Measurements from ENCODE around the gene CMTM7.
"Not testable (repeated sequence)": the region's sequence is repeated elsewhere in the genome, so short reads cannot be mapped to it uniquely, and the experiment has no call there.

CMTM7 gene

GRCh38 chr3:32459450-32459849 is 67.8 kb downstream of the CMTM7 start:
- DNase-seq (ENCODE audit: low read depth in 2 of 2): no peak

GRCh38 chr3:32460031-32460749 is 68.5 kb downstream of the CMTM7 start:
- no peak for DNase-seq (ENCODE audit: low read depth in 2 of 2)

GRCh38 chr3:32460817-32461496 is 69.3 kb downstream of the CMTM7 start:
- not testable (repeated sequence) for DNase-seq (ENCODE audit: low read depth in 2 of 2)

GRCh38 chr3:32462191-32462986 is 70.7 kb downstream of the CMTM7 start:
- DNase-seq (ENCODE audit: low read depth in 2 of 2): not testable (repeated sequence)

GRCh38 chr3:32463415-32463814 is 71.8 kb downstream of the CMTM7 start:
- not testable (repeated sequence) for DNase-seq (ENCODE audit: low read depth in 2 of 2)

GRCh38 chr3:32464726-32465125 is 73.1 kb downstream of the CMTM7 start:
- DNase-seq (ENCODE audit: low read depth in 2 of 2): not testable (repeated sequence)

GRCh38 chr3:32466808-32467207 is 75.2 kb downstream of the CMTM7 start:
- DNase-seq (ENCODE audit: low read depth in 2 of 2): not testable (repeated sequence)

- no peak for DNase-seq (ENCODE audit: low read depth in 2 of 2)
Measured at GRCh38 chr3:32467333-32468070, 75.8 kb downstream of the CMTM7 start.

GRCh38 chr3:32469151-32469874 is 77.7 kb downstream of the CMTM7 start:
- DNase-seq (ENCODE audit: low read depth in 2 of 2): no peak

- no peak for DNase-seq (ENCODE audit: low read depth in 2 of 2)
Measured at GRCh38 chr3:32470362-32470761, 78.7 kb downstream of the CMTM7 start.

- DNase-seq (ENCODE audit: low read depth in 2 of 2): no peak
Measured at GRCh38 chr3:32471246-32471645, 79.6 kb downstream of the CMTM7 start.

- not testable (repeated sequence) for DNase-seq (ENCODE audit: low read depth in 2 of 2)
Measured at GRCh38 chr3:32472151-32472550, 80.5 kb downstream of the CMTM7 start.

GRCh38 chr3:32474201-32474600 is 82.5 kb downstream of the CMTM7 start:
- no peak for DNase-seq (ENCODE audit: low read depth in 2 of 2)

GRCh38 chr3:32480604-32481003 is 89.0 kb downstream of the CMTM7 start:
- no peak for DNase-seq (ENCODE audit: low read depth in 2 of 2)

- no peak for DNase-seq (ENCODE audit: low read depth in 2 of 2)
Measured at GRCh38 chr3:32481791-32482631, 90.4 kb downstream of the CMTM7 start.

- DNase-seq (ENCODE audit: low read depth in 2 of 2): no peak
Measured at GRCh38 chr3:32482693-32483092, 91.0 kb downstream of the CMTM7 start.

- no peak for DNase-seq (ENCODE audit: low read depth in 2 of 2)
Measured at GRCh38 chr3:32483772-32484171, 92.1 kb downstream of the CMTM7 start.

GRCh38 chr3:32484436-32484835 is 92.8 kb downstream of the CMTM7 start:
- no peak for DNase-seq (ENCODE audit: low read depth in 2 of 2)

- DNase-seq (ENCODE audit: low read depth in 2 of 2): no peak
Measured at GRCh38 chr3:32487781-32488473, 96.3 kb downstream of the CMTM7 start.

Data from fibroblast of skin of left biceps (primary cell).